K562 (cell line): ENCODE results near the gene RRM2. TPM values are rescaled to one million over a fixed set of nuclear protein-coding genes. Genes with fewer than 3 reads are reported as not detected.

Experiments used
- ATAC-seq: fragments of 200-7000 bp; cut with Tn5 transposase; 3 replicates; pipeline ENCODE4 v1.9.1; 2020; ENCODE audit warnings: moderate library complexity
- BruUV-seq: library from RNA; stranded (reverse); fragments of 400-500 nt; replicated peaks from 2 replicates; lab custom pipeline; 2021; lab: Mats Ljungman, UMichigan
- CTCF ChIA-PET: fragments of 300-600 bp; formaldehyde crosslinking; extraction: SDS; loops from one replicate; lab custom pipeline; 2021; ENCODE audit warnings: low intra/inter-chr PET ratio; lab: Yijun Ruan, JAX
- POLR2A ChIA-PET: fragments of 300-600, 350-650 bp; sonication (Branson Sonifier 250); formaldehyde crosslinking; extraction: SDS; loops from one replicate; lab custom pipeline; 2021; ENCODE audit warnings: antibody characterized with exemption, inconsistent platforms; lab: Yijun Ruan, JAX
- DNase-seq, 4 experiments: peaks; one replicate each; pipeline versions ENCODE4 v3.0.0 to v3.0.0-alpha.2; 2011 to 2018; ENCODE audit warnings: low spot score in 3 of 4, mixed read lengths in 3 of 4; ENCODE audit errors: extremely low read depth in 1 of 4
- FAIRE-seq: peaks from 2 replicates; lab custom pipeline; 2011; peaks lifted over from hg19 to GRCh38; lab: Jason Lieb, UNC
- H2AFZ ChIP-seq: 2 replicates; pipeline ENCODE4 v1.6.0; 2011; ENCODE audit warnings: low read depth, low read length, control low read depth, inconsistent platforms
- H3K27ac ChIP-seq: fragments of 200-600 bp; 3 replicates; pipeline ENCODE4 v1.8.0; 2011; ENCODE audit warnings: low read depth, mild to moderate bottlenecking, control low read depth, inconsistent platforms, low read length, moderate library complexity, mixed read lengths; ENCODE audit errors: extremely low read depth
- H3K27me3 ChIP-seq, 2 experiments: fragments of 300-600 bp in 1 of 2; 2 replicates in 1 of 2; 3 replicates in 1 of 2; pipeline versions ENCODE4 v1.6.0 to v1.8.0; 2011; ENCODE audit warnings: inconsistent platforms in 2 of 2, low read length in 2 of 2, mild to moderate bottlenecking in 1 of 2, mixed read lengths in 1 of 2, moderate library complexity in 1 of 2; ENCODE audit not compliant: control insufficient read depth in 2 of 2, insufficient read depth in 2 of 2
- H3K36me3 ChIP-seq: fragments of 300-600 bp; 3 replicates; pipeline ENCODE4 v1.8.0; 2011; ENCODE audit warnings: mild to moderate bottlenecking, low read length, inconsistent platforms; ENCODE audit not compliant: control insufficient read depth, insufficient read depth
- H3K4me1 ChIP-seq, 2 experiments: fragments of 200-600 bp in 1 of 2; replicated peaks in 1 of 2; 2 replicates in 1 of 2; 3 replicates in 1 of 2; pipeline versions ENCODE4 v1.5.1 to v1.8.0; 2011; ENCODE audit warnings: inconsistent platforms in 2 of 2, low read length in 2 of 2, mild to moderate bottlenecking in 1 of 2, mixed read lengths in 1 of 2, moderate library complexity in 1 of 2; ENCODE audit not compliant: control insufficient read depth in 2 of 2, insufficient read depth in 2 of 2
- H3K4me2 ChIP-seq: 2 replicates; pipeline ENCODE4 v1.6.1; 2011; ENCODE audit warnings: low read length, control low read depth, inconsistent platforms, mixed read lengths; ENCODE audit not compliant: insufficient read depth
- H3K4me3 ChIP-seq: fragments of 200-600 bp; sonication (generic), shearing (Covaris generic); 2 replicates; pipeline ENCODE4 v1.5.1; 2016; ENCODE audit warnings: control low read depth, inconsistent platforms
- H3K79me2 ChIP-seq: fragments of 200-600 bp; 3 replicates; pipeline ENCODE4 v1.8.0; 2011; ENCODE audit warnings: low read length, inconsistent platforms; ENCODE audit not compliant: control insufficient read depth, insufficient read depth
- H3K9ac ChIP-seq, 2 experiments: 2 replicates each; pipeline versions ENCODE4 v1.6.0 to v1.6.1; 2011; ENCODE audit warnings: low read depth in 2 of 2, low read length in 2 of 2, control low read depth in 1 of 2, inconsistent platforms in 1 of 2, mild to moderate bottlenecking in 1 of 2, mixed read lengths in 1 of 2; ENCODE audit not compliant: insufficient read depth in 1 of 2
- H3K9me1 ChIP-seq: one replicate; pipeline ENCODE4 v1.6.0; 2011; ENCODE audit warnings: inconsistent platforms, mild to moderate bottlenecking, low read length, moderate library complexity; ENCODE audit not compliant: control insufficient read depth, insufficient read depth
- H3K9me3 ChIP-seq: replicated peaks from 2 replicates; pipeline ENCODE4 v1.5.1; 2011; ENCODE audit warnings: low read depth, low read length, inconsistent platforms; ENCODE audit not compliant: control insufficient read depth, insufficient read depth
- H4K20me1 ChIP-seq: replicated peaks from 2 replicates; pipeline ENCODE4 v1.6.1; 2011; ENCODE audit warnings: low read length, inconsistent platforms, mixed read lengths; ENCODE audit not compliant: control insufficient read depth, insufficient read depth
- MEIS2 ChIP-seq: fragments of 450-650 bp; IDR thresholded peaks from 2 replicates; pipeline ENCODE4 v1.6.1; 2014; ENCODE audit warnings: mild to moderate bottlenecking; ENCODE audit not compliant: partially characterized antibody
- NFIC ChIP-seq: fragments of 450-650 bp; IDR thresholded peaks from 2 replicates; pipeline ENCODE4 v1.6.1; 2017; ENCODE audit warnings: mild to moderate bottlenecking, inconsistent platforms
- POLR3G ChIP-seq: IDR thresholded peaks from 2 replicates; pipeline ENCODE4 v1.6.1; 2011; ENCODE audit not compliant: insufficient read length, insufficient replicate concordance; ENCODE audit errors: extremely low read depth
- SAFB2 ChIP-seq: fragments of 200-400 bp; formaldehyde crosslinking; IDR thresholded peaks from 2 replicates; pipeline ENCODE4 v1.6.1; 2018; ENCODE audit warnings: borderline replicate concordance, low read length, low read depth, moderate library complexity; ENCODE audit not compliant: severe bottlenecking
- ZKSCAN3 ChIP-seq: fragments of 250-450 bp; sonication (Bioruptor Pico); IDR thresholded peaks from 2 replicates; pipeline ENCODE4 v1.4.0; 2020
- ZNF561 ChIP-seq: fragments of 450-650 bp; formaldehyde crosslinking; conservative IDR thresholded peaks from 2 replicates; pipeline ENCODE4 v1.4.0; 2020; ENCODE audit warnings: mild to moderate bottlenecking, moderate library complexity
- ZNF780A ChIP-seq: fragments of 250-450 bp; sonication (Bioruptor Pico); IDR thresholded peaks from 2 replicates; pipeline ENCODE4 v1.5.0; 2021; ENCODE audit warnings: mild to moderate bottlenecking
- WGBS: fragments of 100-300 bp; shearing (Covaris generic); methylation state at CpG from one replicate; pipeline ENCODE4 v1.1.6; 2016; ENCODE audit warnings: low coverage, mixed read lengths; ENCODE audit not compliant: insufficient coverage; ENCODE audit errors: missing lambda C conversion rate; 5-methylcytosine and 5-hydroxymethylcytosine counted together
- in situ Hi-C: fragments of 300-500 bp; cut with MboI; formaldehyde crosslinking; loops from 4 replicates; pipeline ENCODE4 v1.15.0; 2018; ENCODE audit warnings: inconsistent platforms, mixed read lengths
- intact Hi-C: fragments of 100-400 bp; cut with micrococcal nuclease; formaldehyde crosslinking; loops from 2 replicates; pipeline ENCODE4 v1.14.2; 2022
- polyA plus RNA-seq, 8 experiments: library from polyadenylated mRNA; depleted of rRNA in 4 of 8; stranded (reverse) in 5 of 8; unstranded in 3 of 8; fragments of >200 nt; fragmentation: Nextera tagmentation in 2 of 8; fragmentation: Illumina TruSeq in 1 of 8; extraction: Ambion mirVana in 2 of 8; extraction: Trizol in 1 of 8; gene quantifications; 2 replicates each; pipeline versions ENCODE4 v1.2.1 to v1.2.3, GENCODE V29; 2011 to 2014; ENCODE audit warnings: inconsistent platforms in 1 of 8, missing spikeins in 1 of 8
- total RNA-seq, 7 experiments: library from RNA; depleted of rRNA in 6 of 7; stranded (reverse); fragments of >200 nt in 6 of 7; fragmentation: Illumina TruSeq in 2 of 7; extraction: Trizol in 2 of 7; gene quantifications; 2 replicates each; pipeline versions ENCODE4 v1.2.1 to v1.2.3, GENCODE V29; 2011 to 2021; ENCODE audit warnings: low replicate concordance in 1 of 7
- TF ChIP-seq, protein P1 (sequence below): fragments of 450-650 bp; IDR thresholded peaks from 2 replicates; pipeline ENCODE4 v1.6.1; 2016

The RRM2 gene
- total and polyA plus RNA-seq, 9 of the 15 experiments (the other 6 are each of a cell fraction or from before 2014, with no cell fraction given), result 50.1 to 244 (median 128) TPM

DNA sequence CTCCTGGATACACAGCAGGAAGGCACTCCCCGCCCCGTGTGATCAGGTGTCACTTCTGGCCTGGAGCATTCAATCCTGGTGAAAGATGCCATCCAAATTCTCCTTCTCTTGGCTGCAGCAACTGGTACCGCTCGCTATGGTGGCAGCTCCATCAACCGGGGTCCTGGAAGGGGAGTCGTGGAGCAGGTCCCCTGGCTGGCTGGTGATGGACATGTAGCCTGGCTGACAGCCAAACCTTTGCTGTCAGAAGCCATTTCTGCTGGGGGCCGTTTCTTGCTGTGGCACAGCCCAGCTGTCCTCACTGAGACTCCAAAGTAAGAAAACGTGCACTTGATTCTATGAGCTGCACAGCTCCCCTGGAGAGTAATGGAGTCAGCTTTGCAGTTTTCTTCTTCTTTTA, 35.2 kb upstream of the RRM2 start:
- TF ChIP-seq NFIC (peak; percentile 64), ZKSCAN3 (CRISPR knock-in tag) (no peak), ZNF561 (CRISPR knock-in tag) (no peak), ZNF780A (no peak), SAFB2 (no peak), MEIS2 (peak; percentile 25), POLR3G (no peak)
- TF ChIP-seq, protein P1, sequence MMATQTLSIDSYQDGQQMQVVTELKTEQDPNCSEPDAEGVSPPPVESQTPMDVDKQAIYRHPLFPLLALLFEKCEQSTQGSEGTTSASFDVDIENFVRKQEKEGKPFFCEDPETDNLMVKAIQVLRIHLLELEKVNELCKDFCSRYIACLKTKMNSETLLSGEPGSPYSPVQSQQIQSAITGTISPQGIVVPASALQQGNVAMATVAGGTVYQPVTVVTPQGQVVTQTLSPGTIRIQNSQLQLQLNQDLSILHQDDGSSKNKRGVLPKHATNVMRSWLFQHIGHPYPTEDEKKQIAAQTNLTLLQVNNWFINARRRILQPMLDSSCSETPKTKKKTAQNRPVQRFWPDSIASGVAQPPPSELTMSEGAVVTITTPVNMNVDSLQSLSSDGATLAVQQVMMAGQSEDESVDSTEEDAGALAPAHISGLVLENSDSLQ, result peak; percentile 38; the same call in 1 of the 2 replicates
- ATAC-seq (no peak), DNase-seq (peak in 1 of 4 experiments; percentile 1), FAIRE-seq (no peak)
- Histone ChIP-seq H3K9me3 (no peaks in the 10 kb centered on the region), H3K27ac (no peak overlapping the region), H4K20me1 (no peaks in the 10 kb centered on the region), H3K79me2 (no peaks in the 10 kb centered on the region), H3K36me3 (no peaks in the 10 kb centered on the region), H3K4me3 (no peak overlapping the region), H3K9ac (peak overlapping the region in 1 of 2 experiments; percentile 20; a peak in 1 of 4 replicates), H2AFZ (peak overlapping the region; percentile 54; the same call in 1 of the 2 replicates), H3K9me1 (no peaks in the 10 kb centered on the region), H3K4me2 (no peak overlapping the region), H3K4me1 (peaks cover 0 to 7% of the 10 kb centered on the region in 2 experiments; a peak in 1 of 5 replicates), H3K27me3 (peaks cover 24 to 32% of the 10 kb centered on the region in 2 experiments)
- in situ Hi-C loops (no loop called here), intact Hi-C loops (no loop called here)
- POLR2A ChIA-PET, result interaction anchor here (0.6 to 1.3 kb wide), 3 partner anchors 9 to 375 kb away, joined by 3 read pairs; no protein-coding TSS in a partner anchor
- WGBS, result 38% methylated on average over 8 of the region's 8 CpGs
- BruUV-seq, result no TSS peak
- CTCF ChIA-PET, result no interaction called here
